Stimulated activated CD4-positive, alpha-beta T cell treated with anti-CD3 and anti-CD28 coated beads, TNF-alpha, amount 100 ng/mL, for 48 hours (primary cell): Measurements from ENCODE around the gene ACSF2.

ENCODE experiments used
- DNase-seq, 3 donors: peaks; one replicate each; pipeline ENCODE4 v3.0.0-alpha.2; 2020; ENCODE audit warnings: low read depth in 3 of 3

ACSF2 gene

GRCh38 chr17:50499721-50500120 is 73.7 kb downstream of the ACSF2 start:
- DNase-seq: no peak

GRCh38 chr17:50501054-50501453 is 75.0 kb downstream of the ACSF2 start:
- no peak for DNase-seq

GRCh38 chr17:50502301-50502990 is 76.4 kb downstream of the ACSF2 start:
- DNase-seq: no peak

GRCh38 chr17:50505591-50506130 is 79.6 kb downstream of the ACSF2 start:
- no peak for DNase-seq

- no peak for DNase-seq
Observed at GRCh38 chr17:50506298-50506697, 80.3 kb downstream of the ACSF2 start.

- DNase-seq: peak; percentile 57 to 71 (median 63)
Observed at GRCh38 chr17:50507871-50508572, 82.0 kb downstream of the ACSF2 start, which contains the start of gene MYCBPAP. Gene MYCBPAP (plus strand): TSS chr17:50508439. CDS start chr17:50508675, 236 bp downstream.

GRCh38 chr17:50508573-50509460 is 82.8 kb downstream of the ACSF2 start:
- DNase-seq: no peak

- DNase-seq: peak in 2 of 3 donors; percentile 25 to 50
Observed at GRCh38 chr17:50511058-50511457, 85.0 kb downstream of the ACSF2 start.

GRCh38 chr17:50513495-50513894 is 87.5 kb downstream of the ACSF2 start:
- DNase-seq: no peak

- no peak for DNase-seq
Observed at GRCh38 chr17:50514388-50514787, 88.4 kb downstream of the ACSF2 start.

GRCh38 chr17:50514936-50515702 is 89.1 kb downstream of the ACSF2 start:
- DNase-seq: no peak

- DNase-seq: no peak
Observed at GRCh38 chr17:50517011-50517410, 91.0 kb downstream of the ACSF2 start.

GRCh38 chr17:50517504-50518383 is 91.7 kb downstream of the ACSF2 start:
- no peak for DNase-seq

GRCh38 chr17:50518384-50519023 is 92.5 kb downstream of the ACSF2 start:
- no peak for DNase-seq

- DNase-seq: no peak
Observed at GRCh38 chr17:50519141-50519834, 93.3 kb downstream of the ACSF2 start.

- DNase-seq: no peak
Observed at GRCh38 chr17:50520483-50520882, 94.5 kb downstream of the ACSF2 start.

- no peak for DNase-seq
Observed at GRCh38 chr17:50521514-50521913, 95.5 kb downstream of the ACSF2 start.

GRCh38 chr17:50522766-50523165 is 96.7 kb downstream of the ACSF2 start:
- no peak for DNase-seq

- no peak for DNase-seq
Observed at GRCh38 chr17:50523208-50523607, 97.2 kb downstream of the ACSF2 start.
